B cell (primary cell): Measurements from ENCODE around the gene OR2M3.

Experiments
- EZH2 ChIP-seq: IDR thresholded peaks from 2 replicates; pipeline ENCODE4 v1.6.1; 2012; ENCODE audit warnings: borderline replicate concordance, low read depth, mild to moderate bottlenecking, moderate library complexity, low read length; ENCODE audit not compliant: insufficient read depth, poor library complexity, severe bottlenecking
- TF ChIP-seq, protein P1 (sequence below): fragments of 200-600 bp; IDR thresholded peaks from one replicate; pipeline ENCODE4 v1.8.0; 2022; ENCODE audit warnings: antibody characterized with exemption, mild to moderate bottlenecking

- TF ChIP-seq, protein P1, sequence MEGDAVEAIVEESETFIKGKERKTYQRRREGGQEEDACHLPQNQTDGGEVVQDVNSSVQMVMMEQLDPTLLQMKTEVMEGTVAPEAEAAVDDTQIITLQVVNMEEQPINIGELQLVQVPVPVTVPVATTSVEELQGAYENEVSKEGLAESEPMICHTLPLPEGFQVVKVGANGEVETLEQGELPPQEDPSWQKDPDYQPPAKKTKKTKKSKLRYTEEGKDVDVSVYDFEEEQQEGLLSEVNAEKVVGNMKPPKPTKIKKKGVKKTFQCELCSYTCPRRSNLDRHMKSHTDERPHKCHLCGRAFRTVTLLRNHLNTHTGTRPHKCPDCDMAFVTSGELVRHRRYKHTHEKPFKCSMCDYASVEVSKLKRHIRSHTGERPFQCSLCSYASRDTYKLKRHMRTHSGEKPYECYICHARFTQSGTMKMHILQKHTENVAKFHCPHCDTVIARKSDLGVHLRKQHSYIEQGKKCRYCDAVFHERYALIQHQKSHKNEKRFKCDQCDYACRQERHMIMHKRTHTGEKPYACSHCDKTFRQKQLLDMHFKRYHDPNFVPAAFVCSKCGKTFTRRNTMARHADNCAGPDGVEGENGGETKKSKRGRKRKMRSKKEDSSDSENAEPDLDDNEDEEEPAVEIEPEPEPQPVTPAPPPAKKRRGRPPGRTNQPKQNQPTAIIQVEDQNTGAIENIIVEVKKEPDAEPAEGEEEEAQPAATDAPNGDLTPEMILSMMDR = no peak
- no peak for TF ChIP-seq EZH2
These were observed 38.3 kb upstream of the OR2M3 start for GRCh38 chr1:248158758-248159157.
